ENCODE data around the gene PLS3. TPM values are rescaled to one million over a fixed set of nuclear protein-coding genes. Genes with fewer than 3 reads are reported as not detected.

The PLS3 gene
- total and polyA plus RNA-seq, 12 donors: 18.7 to 132 (median 50.3) TPM

- peaks cover 0 to 18% of the 10 kb centered on the region in 2 donors for H3K4me1 ChIP-seq (replicated peaks in 1 of 2)
- DNase-seq: no peak
- no peaks in the 10 kb centered on the region for H3K9me3 ChIP-seq (replicated peaks in 1 of 3)
- no peak overlapping the region for H3K4me3 ChIP-seq
- intact Hi-C loops (cut with DNase I): no loop called here
- no peaks in the 10 kb centered on the region for H3K36me3 ChIP-seq (replicated peaks in 1 of 2)
- H3K27ac ChIP-seq: no peak overlapping the region
- H3K27me3 ChIP-seq: peaks cover 17% of the 10 kb centered on the region
- no peak for TF ChIP-seq POLR2A (IDR thresholded peaks at IDR 0.05)
- TF ChIP-seq CTCF (IDR thresholded peaks at IDR 0.05): no peak
- 45 to 81% (median 65%) methylated on average over 13 of the region's 13 CpGs for WGBS, 4 donors
Measured at GRCh38 chrX:115582616-115583495, 21.9 kb downstream of the PLS3 start.

GRCh38 chrX:115583496-115584004 is 22.6 kb downstream of the PLS3 start:
- no peak overlapping the region for H3K4me3 ChIP-seq
- DNase-seq: no peak
- WGBS, 4 donors: 27 to 53% (median 42%) methylated on average over 5 of the region's 5 CpGs
- peak overlapping the region in 1 of 5 donors; percentile 4 for H3K27ac ChIP-seq
- peaks cover 17% of the 10 kb centered on the region for H3K27me3 ChIP-seq
- intact Hi-C loops (cut with DNase I): no loop called here
- no peaks in the 10 kb centered on the region for H3K36me3 ChIP-seq (replicated peaks in 1 of 2)
- peaks cover 0 to 18% of the 10 kb centered on the region in 2 donors for H3K4me1 ChIP-seq (replicated peaks in 1 of 2)
- H3K9me3 ChIP-seq (replicated peaks in 1 of 3): no peaks in the 10 kb centered on the region
- no peak for TF ChIP-seq CTCF (IDR thresholded peaks at IDR 0.05)
- no peak for TF ChIP-seq POLR2A (IDR thresholded peaks at IDR 0.05)

GRCh38 chrX:115584696-115585095 is 23.7 kb downstream of the PLS3 start:
- Histone ChIP-seq H3K27me3 (peaks cover 13% of the 10 kb centered on the region), H3K36me3 (replicated peaks in 1 of 2) (no peaks in the 10 kb centered on the region), H3K4me1 (replicated peaks in 1 of 2) (peaks cover 0 to 18% of the 10 kb centered on the region in 2 donors), H3K27ac (no peak overlapping the region), H3K4me3 (no peak overlapping the region), H3K9me3 (replicated peaks in 1 of 3) (no peaks in the 10 kb centered on the region)
- intact Hi-C loops (cut with DNase I): no loop called here
- DNase-seq: no peak
- 52 to 79% (median 70%) methylated on average over 2 of the region's 2 CpGs for WGBS, 4 donors
- TF ChIP-seq CTCF (IDR thresholded peaks at IDR 0.05) (no peak), POLR2A (IDR thresholded peaks at IDR 0.05) (no peak)

GRCh38 chrX:115588179-115588578 is 27.2 kb downstream of the PLS3 start:
- no peaks in the 10 kb centered on the region for H3K36me3 ChIP-seq (replicated peaks in 1 of 2)
- no peak for DNase-seq
- TF ChIP-seq POLR2A (IDR thresholded peaks at IDR 0.05): no peak
- H3K4me3 ChIP-seq: no peak overlapping the region
- intact Hi-C loops (cut with DNase I): no loop called here
- 58 to 78% (median 67%) methylated on average over 4 of the region's 4 CpGs for WGBS, 4 donors
- H3K4me1 ChIP-seq (replicated peaks in 1 of 2): peaks cover 0 to 14% of the 10 kb centered on the region in 2 donors
- no peaks in the 10 kb centered on the region for H3K27me3 ChIP-seq
- H3K9me3 ChIP-seq (replicated peaks in 1 of 3): no peaks in the 10 kb centered on the region
- H3K27ac ChIP-seq: no peak overlapping the region
